ENCODE data around the gene GDPD3.

GRCh38 chr16:30144017-30144416 lies 30.7 kb upstream of the GDPD3 start:
- TF ChIP-seq, protein P1, sequence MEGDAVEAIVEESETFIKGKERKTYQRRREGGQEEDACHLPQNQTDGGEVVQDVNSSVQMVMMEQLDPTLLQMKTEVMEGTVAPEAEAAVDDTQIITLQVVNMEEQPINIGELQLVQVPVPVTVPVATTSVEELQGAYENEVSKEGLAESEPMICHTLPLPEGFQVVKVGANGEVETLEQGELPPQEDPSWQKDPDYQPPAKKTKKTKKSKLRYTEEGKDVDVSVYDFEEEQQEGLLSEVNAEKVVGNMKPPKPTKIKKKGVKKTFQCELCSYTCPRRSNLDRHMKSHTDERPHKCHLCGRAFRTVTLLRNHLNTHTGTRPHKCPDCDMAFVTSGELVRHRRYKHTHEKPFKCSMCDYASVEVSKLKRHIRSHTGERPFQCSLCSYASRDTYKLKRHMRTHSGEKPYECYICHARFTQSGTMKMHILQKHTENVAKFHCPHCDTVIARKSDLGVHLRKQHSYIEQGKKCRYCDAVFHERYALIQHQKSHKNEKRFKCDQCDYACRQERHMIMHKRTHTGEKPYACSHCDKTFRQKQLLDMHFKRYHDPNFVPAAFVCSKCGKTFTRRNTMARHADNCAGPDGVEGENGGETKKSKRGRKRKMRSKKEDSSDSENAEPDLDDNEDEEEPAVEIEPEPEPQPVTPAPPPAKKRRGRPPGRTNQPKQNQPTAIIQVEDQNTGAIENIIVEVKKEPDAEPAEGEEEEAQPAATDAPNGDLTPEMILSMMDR (IDR thresholded peaks at IDR 0.05), result no peak
- TF ChIP-seq POLR2A (IDR thresholded peaks at IDR 0.05), result no peak

Data from vagina (tissue), 2 donors.